ENCODE results near the gene PRKCE.
"Not testable (repeated sequence)": the region's sequence is repeated elsewhere in the genome, so short reads cannot be mapped to it uniquely, and the experiment has no call there.

Gene PRKCE

DNA sequence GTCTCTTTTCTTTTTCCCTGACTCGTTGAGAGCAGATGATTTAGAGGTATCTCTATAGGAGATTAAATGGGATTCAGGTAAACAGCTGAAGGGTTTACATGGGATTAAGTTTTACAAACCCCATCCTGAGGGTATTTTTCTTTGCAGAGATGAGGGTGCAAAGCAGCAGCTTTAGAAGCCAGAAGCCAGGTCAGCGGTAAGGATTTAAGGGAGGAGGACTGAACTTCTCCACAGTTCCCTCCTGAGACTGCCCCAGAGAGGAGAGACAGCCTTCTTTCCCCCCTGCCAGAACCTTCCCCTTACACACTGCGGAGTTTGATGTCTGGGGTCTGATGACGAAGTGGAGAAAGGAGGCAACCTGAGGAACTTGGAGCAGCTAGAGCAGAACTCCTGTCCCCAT is 220.1 kb downstream of the PRKCE start:
- no peak for DNase-seq

DNA sequence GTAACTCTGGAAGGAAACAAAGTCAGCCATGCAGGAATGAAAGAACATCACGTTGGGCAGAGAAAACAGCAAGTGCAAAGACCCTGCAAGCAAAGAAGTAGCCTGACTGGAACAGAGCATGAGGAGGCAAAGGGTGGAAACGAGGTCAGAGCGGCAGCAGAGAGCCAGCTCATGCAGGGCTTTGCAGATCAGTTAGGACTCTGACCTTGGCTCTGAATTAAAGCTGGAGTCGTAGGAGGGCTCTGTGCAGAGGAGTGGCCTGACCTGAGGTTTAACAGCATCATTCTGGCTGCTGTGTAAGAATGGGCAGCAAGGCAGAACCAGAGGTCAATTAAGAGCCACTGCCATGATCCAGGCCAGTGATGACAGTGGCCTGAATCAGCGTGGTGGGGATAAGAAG is 220.7 kb downstream of the PRKCE start:
- peak; percentile 66 for DNase-seq

DNA sequence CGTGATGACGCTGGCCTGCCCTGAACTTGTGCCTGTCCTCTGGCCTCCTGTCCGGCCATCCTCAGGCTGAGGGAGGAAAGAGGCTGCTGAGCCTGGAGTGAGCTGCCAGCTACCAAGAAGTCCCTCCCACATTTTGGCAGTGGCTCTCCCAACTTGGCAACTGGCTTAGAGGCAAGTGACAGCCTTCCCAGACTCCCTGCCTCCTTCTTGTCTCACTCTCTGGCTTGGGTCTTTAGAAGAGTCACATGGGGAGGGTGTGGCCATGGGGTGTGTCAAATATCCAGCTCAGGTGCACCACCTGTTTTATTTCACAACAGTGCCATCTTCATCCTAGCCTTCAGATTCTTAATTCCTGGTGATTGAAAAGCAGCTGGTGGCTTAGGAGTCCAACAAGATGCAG is 222.9 kb downstream of the PRKCE start:
- DNase-seq: no peak

DNA sequence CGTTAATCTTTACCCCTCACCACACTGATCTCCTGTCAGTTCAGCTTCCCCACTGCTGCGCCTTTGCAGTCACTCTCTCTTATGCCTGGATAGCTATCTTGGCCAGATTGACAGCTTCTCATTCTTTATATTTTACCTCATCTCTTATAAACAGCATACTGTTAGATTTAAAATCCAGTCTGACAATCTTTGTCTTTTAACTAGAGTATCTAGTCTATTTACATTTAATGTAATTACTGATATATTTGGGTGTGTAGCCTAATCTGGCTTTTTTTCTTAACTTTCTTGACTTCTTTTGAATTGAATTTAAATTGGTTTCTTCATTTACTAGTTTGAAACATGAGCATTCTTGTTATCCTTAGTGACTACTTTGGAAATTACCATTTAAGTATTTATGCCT is 225.1 kb downstream of the PRKCE start:
- DNase-seq: no peak

DNA sequence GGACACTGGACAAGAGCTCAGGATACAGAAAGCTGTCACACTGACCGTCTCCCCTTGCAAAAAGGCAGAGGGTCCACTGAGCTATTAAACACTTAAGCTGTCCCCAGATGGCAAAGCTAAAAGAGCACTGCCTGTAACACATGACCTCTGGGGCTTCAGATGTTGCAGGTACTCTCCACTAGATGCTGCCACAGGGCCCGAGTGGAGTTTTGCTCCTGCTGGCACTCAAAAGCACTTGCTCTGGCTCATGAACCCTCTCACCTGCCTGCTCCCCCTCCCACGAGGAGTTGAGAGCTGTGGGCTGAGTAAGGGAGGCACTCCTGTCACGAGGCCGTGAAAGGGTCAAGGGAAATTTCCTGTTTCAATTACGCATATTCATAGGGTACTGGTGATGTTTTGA is 227.9 kb downstream of the PRKCE start:
- DNase-seq: no peak

DNA sequence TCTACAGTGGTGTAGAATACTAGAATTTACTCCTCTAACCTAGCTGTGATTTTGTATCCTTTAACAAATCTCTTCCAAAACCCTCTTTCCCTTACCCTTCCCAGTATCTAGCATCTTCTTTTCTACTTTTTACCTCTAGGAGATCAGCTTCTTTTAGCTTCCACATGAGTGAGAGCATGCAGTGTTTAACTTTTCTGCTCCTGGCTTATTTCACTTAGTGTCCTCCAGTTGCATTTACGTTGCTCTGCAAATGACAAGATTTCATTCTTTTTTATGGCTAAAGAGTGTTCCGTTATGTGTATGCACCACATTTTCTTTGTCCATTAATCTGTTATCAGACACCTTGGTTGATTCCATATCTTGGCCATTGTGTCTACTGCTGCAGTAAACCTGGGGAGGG is 228.5 kb downstream of the PRKCE start:
- DNase-seq: no peak

DNA sequence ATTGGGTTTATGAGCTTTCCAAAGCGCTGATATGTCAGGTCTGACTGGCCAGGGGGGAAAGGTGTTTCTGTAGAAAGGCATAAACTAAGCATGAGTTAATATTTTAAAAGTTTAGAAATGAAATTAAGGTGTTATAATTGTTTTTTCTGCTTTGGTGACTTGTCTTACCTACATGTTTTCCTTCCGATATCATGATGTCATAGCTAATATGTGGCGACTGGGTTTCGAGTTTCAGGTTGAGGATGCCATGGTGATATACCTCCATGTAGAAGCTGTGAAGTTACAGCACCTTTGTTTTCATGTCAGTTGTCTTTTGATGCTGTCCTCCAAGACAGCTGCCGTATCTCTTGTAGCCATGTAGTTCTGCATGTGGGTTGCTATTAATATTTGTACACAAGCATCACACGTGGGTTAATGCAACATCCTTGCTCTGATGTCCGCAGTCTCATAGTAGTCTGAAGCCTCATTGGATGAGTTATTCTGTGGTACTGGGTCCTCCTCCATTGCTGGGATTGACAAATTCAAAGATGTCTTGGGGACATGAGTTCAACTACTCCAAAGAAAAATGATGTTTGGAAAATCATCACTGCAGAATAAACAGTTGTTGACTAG is 230.6 kb downstream of the PRKCE start:
- DNase-seq: no peak

DNA sequence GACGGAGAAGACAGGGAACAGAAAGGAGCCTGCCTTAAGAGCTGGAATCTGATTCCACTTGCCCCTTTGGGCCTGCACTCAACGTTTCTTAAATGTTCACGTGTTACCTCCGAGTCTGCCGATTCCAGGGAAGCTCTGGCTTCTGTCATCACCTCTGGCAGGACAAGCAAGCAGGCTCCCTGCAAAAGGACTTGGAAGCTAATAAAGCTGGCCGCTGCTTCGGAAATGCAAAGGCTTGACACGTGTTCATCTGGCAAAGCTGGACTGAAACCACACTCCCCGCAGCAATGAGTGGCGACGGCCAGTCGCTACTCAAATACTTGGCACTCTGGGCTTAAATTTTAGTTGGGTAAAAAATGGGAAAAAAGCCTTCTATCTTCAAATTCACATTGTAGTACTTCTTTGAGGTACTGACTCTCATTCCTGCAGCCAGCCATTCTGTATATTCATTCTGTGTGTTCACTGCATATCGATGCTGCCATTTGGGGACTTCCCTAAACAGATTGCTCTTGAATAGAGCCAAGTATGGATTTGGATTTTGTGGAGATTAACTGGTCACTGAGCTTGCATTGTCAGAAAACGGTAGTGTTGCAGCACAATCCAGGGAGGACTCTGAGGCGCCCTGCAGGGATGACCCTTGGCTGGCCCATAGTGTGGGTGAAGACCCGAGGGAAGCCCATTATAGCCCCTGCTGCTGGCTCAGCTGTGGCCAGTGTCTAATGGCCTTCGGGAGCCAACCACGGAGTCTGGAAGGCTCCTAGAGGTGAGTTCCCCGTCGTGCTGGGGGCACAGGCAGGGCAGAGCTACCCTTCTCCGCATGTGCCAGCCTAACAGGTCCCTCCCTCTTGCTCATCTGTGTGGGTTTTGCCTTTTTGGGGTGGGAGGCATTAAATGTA is 231.5 kb downstream of the PRKCE start:
- DNase-seq: no peak

DNA sequence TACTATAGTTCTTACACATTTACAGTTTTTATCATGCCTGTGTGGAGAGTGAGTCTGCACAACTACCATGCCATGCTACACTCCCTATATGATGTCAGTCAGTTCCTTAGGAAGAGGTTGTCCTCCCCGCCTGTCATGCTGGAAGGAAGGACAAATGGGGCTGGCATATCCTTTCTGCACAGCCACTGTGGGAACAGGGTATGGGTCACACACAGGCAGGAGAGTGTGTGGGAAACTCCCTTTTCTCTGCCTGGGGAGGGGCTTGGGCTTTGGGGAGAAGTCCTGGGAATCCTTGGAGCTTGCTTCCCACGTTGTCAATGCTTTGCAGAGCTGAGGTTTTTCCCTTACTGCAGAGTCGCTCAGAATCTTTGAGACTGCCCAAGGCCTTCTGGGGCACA is 232.1 kb downstream of the PRKCE start:
- no peak for DNase-seq

DNA sequence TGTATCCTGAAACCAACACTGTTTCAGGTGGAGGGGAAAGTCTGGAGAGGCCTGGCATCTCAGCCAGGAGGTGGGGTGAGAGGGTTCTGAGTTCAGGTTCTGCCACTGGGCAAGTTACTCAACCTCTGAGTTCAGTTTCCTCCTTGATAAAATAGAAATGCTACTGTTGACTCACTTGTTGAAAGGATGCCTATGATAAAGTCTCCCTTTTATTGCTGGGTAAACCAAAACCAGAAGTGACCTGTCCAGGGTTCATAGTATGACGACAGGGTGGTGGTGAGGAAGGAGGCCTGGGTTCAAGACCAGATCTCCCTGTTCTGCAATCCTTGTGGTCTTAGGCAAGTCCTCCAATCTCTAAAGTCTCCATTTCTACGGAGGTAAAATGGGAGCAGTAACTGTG is 232.7 kb downstream of the PRKCE start:
- no peak for DNase-seq

DNA sequence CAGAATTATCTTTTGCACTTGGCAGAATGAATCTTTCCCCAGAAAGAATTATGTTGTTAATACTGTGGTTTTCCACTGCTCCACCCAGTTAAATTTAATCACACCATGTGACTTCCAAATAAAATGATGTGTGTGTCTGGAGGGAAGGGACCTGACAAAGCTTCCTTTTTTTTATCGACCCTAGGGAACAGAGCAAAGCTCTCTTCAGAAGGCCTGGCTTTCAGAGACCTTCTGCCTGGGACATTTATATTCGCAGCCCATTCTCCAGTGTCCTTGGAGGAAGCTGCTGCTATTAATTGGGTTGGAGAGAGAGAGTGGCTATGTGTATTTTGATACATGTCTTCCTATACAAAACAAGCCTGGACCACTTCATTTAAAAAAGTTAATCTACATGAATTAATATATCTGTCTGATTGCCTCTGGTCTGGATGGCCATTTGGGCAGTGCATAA is 233.7 kb downstream of the PRKCE start:
- no peak for DNase-seq

DNA sequence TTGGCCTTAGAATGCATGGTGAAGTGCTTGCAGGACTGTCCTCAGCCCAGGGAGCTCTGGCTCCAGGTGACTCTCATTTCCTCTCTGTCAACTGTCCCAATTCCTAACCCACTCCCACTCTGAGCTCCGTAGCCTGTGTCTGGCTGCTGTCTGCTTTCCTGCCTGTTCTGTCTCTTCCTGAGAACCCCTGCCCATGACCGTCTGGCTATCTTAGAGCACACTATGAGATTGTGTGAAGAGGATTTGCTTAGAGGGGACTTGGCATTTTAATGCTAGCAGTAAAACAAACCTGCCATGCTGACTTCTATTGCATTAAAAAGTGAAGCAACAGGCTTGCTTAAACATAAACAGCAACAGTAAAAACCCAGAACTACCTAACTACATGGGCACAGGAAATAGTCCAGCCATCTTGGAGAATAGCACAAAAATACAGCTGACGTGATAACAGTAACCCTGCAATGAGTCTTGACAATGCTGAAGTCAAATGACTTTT is 234.7 kb downstream of the PRKCE start:
- DNase-seq: no peak

DNA sequence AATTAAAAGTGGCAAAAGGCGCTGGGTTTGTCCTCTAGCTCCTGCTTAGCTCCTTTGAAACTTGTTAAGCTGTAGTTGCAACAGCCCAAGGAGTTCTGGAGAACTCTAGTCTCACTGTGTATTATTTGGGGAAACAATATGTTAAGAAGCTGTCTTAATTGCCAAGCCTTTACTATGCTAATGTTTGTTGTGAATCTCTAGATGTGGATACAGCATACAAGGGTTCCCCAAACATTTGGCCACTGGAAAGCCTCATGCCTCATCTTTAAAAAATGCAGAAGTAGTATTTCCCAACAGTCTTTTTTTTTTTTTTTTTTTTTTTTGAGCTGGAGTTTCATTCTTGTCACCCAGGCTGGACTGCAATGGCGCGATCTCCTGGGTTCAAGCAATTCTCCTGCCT is 236.7 kb downstream of the PRKCE start:
- DNase-seq: no peak

DNA sequence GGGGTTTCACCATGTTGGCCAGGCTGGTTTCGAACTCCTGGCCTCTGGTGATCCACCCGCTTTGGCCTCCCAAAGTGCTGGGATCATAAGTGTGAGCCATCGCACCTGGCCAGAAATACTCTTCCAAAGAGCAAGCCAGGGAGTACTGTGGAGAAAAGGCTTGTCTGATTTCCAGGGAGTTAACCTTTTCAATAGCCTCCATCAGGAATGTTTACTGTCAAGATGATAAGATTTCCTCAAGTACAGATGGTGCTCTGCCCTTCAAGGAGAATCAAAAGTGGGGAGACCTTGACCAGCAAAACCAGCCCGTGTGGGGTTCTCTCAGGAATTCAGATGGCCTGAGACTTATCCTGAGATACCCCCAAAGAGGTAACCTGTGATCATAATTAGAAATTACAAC is 237.2 kb downstream of the PRKCE start:
- DNase-seq: no peak

DNA sequence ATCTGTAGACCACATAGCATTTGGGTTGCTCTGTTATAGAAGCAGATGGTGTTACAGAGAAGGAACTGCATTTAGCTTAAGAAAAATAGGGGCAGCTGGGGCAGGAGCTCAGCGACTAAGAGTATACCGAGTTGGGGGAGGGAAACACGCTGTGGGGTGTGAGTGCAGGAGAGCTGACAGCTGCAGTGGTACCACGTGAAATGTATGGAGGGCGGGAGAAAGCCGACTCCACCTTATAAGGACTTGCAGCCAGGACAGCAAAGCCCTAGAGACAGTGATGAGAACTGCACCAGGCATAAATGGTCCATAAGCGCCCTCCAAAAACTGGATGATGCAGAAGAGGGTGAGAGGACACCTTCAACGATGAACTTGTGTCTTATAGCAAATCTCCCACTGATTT is 237.6 kb downstream of the PRKCE start:
- no peak for DNase-seq

DNA sequence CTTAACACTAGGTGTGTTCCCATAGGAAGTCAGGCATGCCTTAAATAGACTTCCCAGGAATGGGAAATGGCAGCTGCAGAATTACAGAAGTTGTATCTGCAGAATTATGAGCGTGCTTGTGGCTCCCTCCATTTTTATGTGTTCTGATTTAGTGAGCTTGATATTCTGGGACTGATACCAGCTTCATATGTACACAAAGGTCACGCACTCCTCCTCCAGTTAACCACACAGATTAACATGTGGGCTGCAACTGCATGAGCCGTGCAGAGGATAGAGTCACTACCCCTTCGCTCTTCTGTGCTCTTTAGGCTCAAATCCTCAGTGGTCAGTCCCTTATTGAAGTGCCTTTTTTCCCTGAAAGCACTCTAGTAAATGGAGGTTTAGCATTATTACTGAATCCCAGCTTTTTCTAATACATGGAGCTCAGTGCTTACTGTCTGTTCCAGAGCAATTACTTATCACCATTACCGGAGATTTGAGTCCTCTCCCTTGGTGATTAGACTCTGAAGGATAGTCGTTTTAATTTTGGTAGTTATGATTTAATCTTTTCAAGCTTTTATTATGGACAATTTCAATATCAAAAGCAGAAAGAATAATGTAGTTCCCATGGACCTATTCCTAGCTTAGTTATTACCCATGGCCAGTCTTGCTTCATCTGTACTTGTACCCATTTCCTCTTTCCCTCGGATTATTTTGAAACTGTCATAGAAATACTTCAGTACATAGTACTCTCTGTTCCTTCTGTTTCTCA is 238.3 kb downstream of the PRKCE start:
- DNase-seq: no peak

DNA sequence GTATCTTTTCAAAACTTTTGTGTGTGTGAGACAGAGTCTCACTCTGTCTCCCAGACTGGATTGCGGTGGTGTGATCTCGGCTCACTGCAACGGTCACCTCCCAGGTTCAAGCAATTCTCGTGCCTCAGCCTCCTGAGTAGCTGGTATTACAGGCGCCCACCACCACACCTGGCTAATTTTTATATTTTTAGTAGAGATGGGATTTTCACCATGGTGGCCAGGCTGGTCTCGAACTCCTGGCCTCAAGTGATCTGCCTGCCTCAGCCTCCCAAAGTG is 238.8 kb downstream of the PRKCE start:
- DNase-seq: not testable (repeated sequence)

DNA sequence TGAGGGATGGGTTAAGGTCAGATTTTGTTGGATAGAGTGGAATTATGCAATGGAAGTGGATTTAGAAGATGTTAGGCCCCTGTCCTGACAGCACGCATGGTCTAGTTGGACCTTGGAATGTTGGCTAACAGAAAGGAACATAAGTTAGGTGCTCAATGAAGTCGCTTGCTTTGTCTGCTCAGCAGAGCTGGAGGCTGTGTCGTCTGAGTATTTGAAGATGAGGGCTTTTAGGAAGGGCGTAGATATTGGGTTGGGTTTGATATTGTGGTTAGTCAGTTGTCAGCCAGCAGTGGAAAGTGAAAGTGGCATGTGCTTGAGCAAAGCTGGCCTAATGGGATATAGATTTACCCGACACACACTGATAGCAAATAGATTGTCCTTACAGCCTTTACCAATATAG is 239.3 kb downstream of the PRKCE start:
- no peak for DNase-seq

DNA sequence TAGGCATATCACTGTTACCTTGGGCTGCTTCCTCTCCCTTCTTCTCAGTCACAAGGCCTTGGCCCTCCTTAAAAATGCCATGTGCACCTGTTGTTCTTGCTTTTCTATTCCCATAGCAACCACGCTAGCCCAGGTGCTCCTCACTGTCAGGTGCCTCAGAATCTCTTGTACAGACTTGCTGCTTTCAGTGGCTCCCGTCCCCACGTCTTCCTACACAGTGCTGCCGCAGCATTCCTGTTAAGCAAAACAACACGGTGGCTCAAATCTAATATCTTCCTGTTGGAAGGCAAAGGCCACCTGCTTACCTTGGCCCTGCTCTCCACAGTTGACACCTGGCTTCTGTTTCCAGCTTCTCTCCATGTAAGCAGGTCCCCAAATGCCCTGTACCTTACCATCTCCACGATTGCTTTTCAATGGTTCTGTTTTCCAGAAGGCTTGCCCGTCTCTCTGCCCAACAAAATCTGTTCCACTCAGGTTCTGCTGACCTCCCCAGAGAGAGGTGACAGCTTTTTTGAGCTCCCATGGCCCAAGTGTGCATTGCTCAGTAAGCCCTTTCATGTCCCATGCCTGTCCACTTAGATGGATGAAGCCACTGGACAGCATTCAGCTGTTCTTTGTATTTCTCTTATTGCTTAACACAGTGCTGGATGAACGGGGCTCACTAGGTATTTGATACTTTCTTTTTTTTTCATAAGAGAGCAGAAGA is 240.4 kb downstream of the PRKCE start:
- no peak for DNase-seq

DNA sequence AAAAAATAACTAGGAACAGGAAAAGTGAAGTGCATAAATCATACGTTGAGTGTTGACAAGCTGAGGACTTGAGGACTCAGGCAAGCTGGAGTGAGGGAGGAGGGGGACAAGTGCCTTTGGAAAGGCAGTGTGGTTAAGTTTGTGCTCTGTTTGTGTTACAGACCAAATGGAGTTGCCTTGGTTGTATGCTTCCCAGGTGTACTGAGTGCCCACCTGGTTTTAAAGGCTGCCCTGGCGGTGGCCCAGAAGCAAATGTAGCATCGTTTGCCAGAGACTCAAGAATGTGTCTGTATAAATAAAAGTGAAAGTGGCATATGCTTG is 240.9 kb downstream of the PRKCE start:
- no peak for DNase-seq

DNA sequence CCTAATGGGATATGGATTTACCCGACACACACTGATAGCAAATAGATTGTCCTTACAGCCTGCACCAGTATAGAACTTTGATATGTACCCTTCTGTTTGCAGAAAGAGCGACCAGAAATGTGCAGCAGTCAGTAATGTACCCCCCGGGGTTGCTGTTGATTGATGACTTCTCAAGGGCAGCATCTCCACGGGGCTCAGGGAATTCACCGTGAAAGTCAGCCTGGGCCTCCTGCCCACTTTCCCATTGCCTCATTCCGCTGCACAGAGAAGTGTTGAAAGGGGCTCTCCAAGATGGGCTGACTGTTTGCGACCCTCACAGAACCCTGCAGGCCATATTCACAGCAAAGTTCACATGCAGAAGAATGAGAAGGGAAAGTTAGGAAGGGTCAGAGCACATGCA is 241.3 kb downstream of the PRKCE start:
- DNase-seq: no peak

DNA sequence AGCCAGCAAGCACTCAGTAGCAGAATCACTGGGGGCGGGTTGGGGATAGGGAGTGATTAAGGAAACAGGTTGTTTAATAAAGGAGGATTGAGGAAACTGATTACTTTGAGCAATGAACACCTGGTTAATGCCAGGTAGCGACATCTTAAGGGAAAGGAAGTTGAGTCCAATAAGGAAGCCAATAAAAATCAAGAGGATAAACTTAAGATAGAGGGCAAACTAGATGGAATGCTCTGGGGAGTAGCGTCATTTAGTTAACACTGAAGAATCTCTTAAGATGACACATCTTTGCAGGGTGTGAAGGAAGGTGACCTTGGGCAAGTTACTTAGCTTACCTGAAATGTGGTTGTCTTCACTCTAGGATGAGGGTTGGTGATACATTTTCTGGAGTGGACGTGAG is 242.7 kb downstream of the PRKCE start:
- DNase-seq: no peak

DNA sequence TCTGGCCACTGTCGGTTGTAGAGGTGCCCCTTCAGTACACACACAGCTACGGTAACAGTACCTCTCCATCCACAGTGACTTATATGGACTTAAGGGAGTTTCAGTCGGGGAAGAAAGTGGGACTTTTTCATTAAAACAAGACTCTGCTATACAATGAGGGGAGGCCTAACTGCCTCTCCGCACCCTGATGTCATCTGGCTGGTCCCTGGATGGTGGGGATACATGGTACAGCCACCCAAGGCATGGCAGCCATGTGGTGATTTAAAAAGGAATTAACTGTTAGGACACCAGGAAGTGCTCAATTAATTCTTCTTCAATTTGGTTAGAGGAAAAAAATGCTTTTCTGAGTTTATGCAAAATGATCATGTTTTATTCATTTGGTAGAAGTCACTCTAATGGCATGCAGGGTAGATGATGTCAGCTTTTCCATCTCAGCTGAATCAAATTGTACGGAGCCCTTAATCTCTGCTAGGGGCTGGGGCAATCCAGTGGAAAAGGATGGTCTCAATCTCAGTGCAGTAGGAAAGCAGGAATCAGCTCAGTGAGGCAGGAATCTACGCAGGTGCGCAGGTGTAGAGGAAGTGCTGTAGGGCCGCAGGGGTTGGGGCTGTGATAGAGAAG is 243.9 kb downstream of the PRKCE start:
- no peak for DNase-seq

Data from kidney glomerular epithelial cell (primary cell).